K562 (cell line): ENCODE results near the gene ULK1. TPM values are rescaled to one million over a fixed set of nuclear protein-coding genes. Genes with fewer than 3 reads are reported as not detected.

Experiments used
- ESRRB ChIP-seq: fragments of 250-450 bp; sonication (Bioruptor Pico); IDR thresholded peaks from 2 replicates; pipeline ENCODE4 v1.5.0; 2020; ENCODE audit warnings: mild to moderate bottlenecking, moderate library complexity, borderline replicate concordance
- ILF3 ChIP-seq: fragments of 450-650 bp; IDR thresholded peaks from 2 replicates; pipeline ENCODE4 v1.6.1; 2018; ENCODE audit warnings: antibody characterized with exemption, mild to moderate bottlenecking, moderate library complexity, borderline replicate concordance
- KDM4B ChIP-seq, 2 experiments: fragments of 450-650 bp in 1 of 2; sonication (generic) in 1 of 2; IDR thresholded peaks; 2 replicates each; pipeline ENCODE4 v1.6.1; 2016 to 2017; ENCODE audit warnings: borderline replicate concordance in 2 of 2, antibody characterized with exemption in 1 of 2, low read depth in 1 of 2, mild to moderate bottlenecking in 1 of 2
- KLF13 ChIP-seq: fragments of 450-650 bp; IDR thresholded peaks from 2 replicates; pipeline ENCODE4 v1.6.1; 2016; ENCODE audit warnings: missing genetic modification characterization, low read depth, mild to moderate bottlenecking, missing compliant biosample characterization, moderate library complexity, borderline replicate concordance
- MAFK ChIP-seq: IDR thresholded peaks from 2 replicates; pipeline ENCODE4 v1.6.1; 2011; ENCODE audit warnings: low read length, improper control_type of control experiment
- NR3C1 ChIP-seq: sonication (generic); formaldehyde crosslinking; IDR thresholded peaks from 2 replicates; pipeline ENCODE4 v1.8.1; 2022; ENCODE audit warnings: missing genetic modification reagents
- PHF21A ChIP-seq: fragments of 450-650 bp; IDR thresholded peaks from 2 replicates; pipeline ENCODE4 v1.6.1; 2017; ENCODE audit warnings: low read depth, borderline replicate concordance
- PHF8 ChIP-seq: fragments of 200-600 bp; sonication (generic); IDR thresholded peaks from 2 replicates; pipeline ENCODE4 v1.6.1; 2012; ENCODE audit warnings: mixed run types, mild to moderate bottlenecking, inconsistent platforms, low read length, moderate library complexity, borderline replicate concordance
- POLR2AphosphoS2 ChIP-seq: IDR thresholded peaks from 2 replicates; pipeline ENCODE4 v1.6.1; 2012; ENCODE audit warnings: low read length, improper control_type of control experiment
- POLR2G ChIP-seq: fragments of 200-400 bp; formaldehyde crosslinking; IDR thresholded peaks from 2 replicates; pipeline ENCODE4 v1.6.1; 2017; ENCODE audit warnings: low read depth, mild to moderate bottlenecking, antibody characterized with exemption, low read length, moderate library complexity
- POU5F1 ChIP-seq: fragments of 150-350 bp; IDR thresholded peaks from 2 replicates; pipeline ENCODE4 v1.6.1; 2014; ENCODE audit warnings: borderline replicate concordance, low read length, low read depth, mild to moderate bottlenecking; ENCODE audit not compliant: partially characterized antibody
- PRMT5 ChIP-seq: sonication (generic); formaldehyde crosslinking; IDR thresholded peaks from 2 replicates; pipeline ENCODE4 v1.5.0; 2020; ENCODE audit warnings: missing genetic modification reagents
- SAFB ChIP-seq: fragments of 200-400 bp; formaldehyde crosslinking; IDR thresholded peaks from 2 replicates; pipeline ENCODE4 v1.6.1; 2017; ENCODE audit warnings: low read depth, low read length, borderline replicate concordance
- SREBF1 ChIP-seq: fragments of 150-350 bp; IDR thresholded peaks from 2 replicates; pipeline ENCODE4 v1.6.1; 2014; ENCODE audit warnings: antibody characterized with exemption, low read depth, low read length, borderline replicate concordance
- ZBTB17 ChIP-seq: fragments of 450-650 bp; formaldehyde crosslinking; IDR thresholded peaks from 2 replicates; pipeline ENCODE4 v1.4.0; 2020; ENCODE audit warnings: mild to moderate bottlenecking
- ZSCAN32 ChIP-seq: fragments of 450-650 bp; formaldehyde crosslinking; IDR thresholded peaks from 2 replicates; pipeline ENCODE4 v1.4.0; 2020; ENCODE audit warnings: mild to moderate bottlenecking, moderate library complexity
- polyA plus RNA-seq, 8 experiments: library from polyadenylated mRNA; depleted of rRNA in 4 of 8; stranded (reverse) in 5 of 8; unstranded in 3 of 8; fragments of >200 nt; fragmentation: Nextera tagmentation in 2 of 8; fragmentation: Illumina TruSeq in 1 of 8; extraction: Ambion mirVana in 2 of 8; extraction: Trizol in 1 of 8; gene quantifications; 2 replicates each; pipeline versions ENCODE4 v1.2.1 to v1.2.3, GENCODE V29; 2011 to 2014; ENCODE audit warnings: inconsistent platforms in 1 of 8, missing spikeins in 1 of 8
- total RNA-seq, 7 experiments: library from RNA; depleted of rRNA in 6 of 7; stranded (reverse); fragments of >200 nt in 6 of 7; fragmentation: Illumina TruSeq in 2 of 7; extraction: Trizol in 2 of 7; gene quantifications; 2 replicates each; pipeline versions ENCODE4 v1.2.1 to v1.2.3, GENCODE V29; 2011 to 2021; ENCODE audit warnings: low replicate concordance in 1 of 7
- TF ChIP-seq, protein P1 (sequence below): fragments of 250-450 bp; sonication (Bioruptor Pico); IDR thresholded peaks from 2 replicates; pipeline ENCODE4 v1.8.0; 2021; ENCODE audit warnings: borderline replicate concordance, mild to moderate bottlenecking, moderate library complexity; ENCODE audit not compliant: poor library complexity, severe bottlenecking
- TF ChIP-seq, protein P2 (sequence below): fragments of 250-450 bp; sonication (Bioruptor Pico); IDR thresholded peaks from 2 replicates; pipeline ENCODE4 v1.8.0; 2022; ENCODE audit warnings: moderate library complexity, mild to moderate bottlenecking, inconsistent platforms
- TF ChIP-seq, protein P3 (sequence below): sonication (generic); formaldehyde crosslinking; IDR thresholded peaks from 2 replicates; pipeline ENCODE4 v1.8.1; 2022; ENCODE audit warnings: missing genetic modification reagents
- TF ChIP-seq, protein P4 (sequence below): fragments of 450-650 bp; formaldehyde crosslinking; IDR thresholded peaks from 2 replicates; pipeline ENCODE4 v1.4.0; 2022; ENCODE audit warnings: mild to moderate bottlenecking, moderate library complexity
- TF ChIP-seq, protein P5 (sequence below), 2 experiments: fragments of 450-650 bp in 1 of 2; IDR thresholded peaks; 2 replicates each; pipeline ENCODE4 v1.6.1; 2011 to 2017; ENCODE audit warnings: low read depth in 2 of 2, antibody characterized with exemption in 1 of 2, borderline replicate concordance in 1 of 2, low read length in 1 of 2, mild to moderate bottlenecking in 1 of 2, mixed read lengths in 1 of 2; ENCODE audit not compliant: control insufficient read depth in 1 of 2

ULK1 gene
- total and polyA plus RNA-seq, 9 of the 15 experiments (the other 6 are each of a cell fraction or from before 2014, with no cell fraction given) = 0.15 to 29.4 (median 2.5) TPM

DNA sequence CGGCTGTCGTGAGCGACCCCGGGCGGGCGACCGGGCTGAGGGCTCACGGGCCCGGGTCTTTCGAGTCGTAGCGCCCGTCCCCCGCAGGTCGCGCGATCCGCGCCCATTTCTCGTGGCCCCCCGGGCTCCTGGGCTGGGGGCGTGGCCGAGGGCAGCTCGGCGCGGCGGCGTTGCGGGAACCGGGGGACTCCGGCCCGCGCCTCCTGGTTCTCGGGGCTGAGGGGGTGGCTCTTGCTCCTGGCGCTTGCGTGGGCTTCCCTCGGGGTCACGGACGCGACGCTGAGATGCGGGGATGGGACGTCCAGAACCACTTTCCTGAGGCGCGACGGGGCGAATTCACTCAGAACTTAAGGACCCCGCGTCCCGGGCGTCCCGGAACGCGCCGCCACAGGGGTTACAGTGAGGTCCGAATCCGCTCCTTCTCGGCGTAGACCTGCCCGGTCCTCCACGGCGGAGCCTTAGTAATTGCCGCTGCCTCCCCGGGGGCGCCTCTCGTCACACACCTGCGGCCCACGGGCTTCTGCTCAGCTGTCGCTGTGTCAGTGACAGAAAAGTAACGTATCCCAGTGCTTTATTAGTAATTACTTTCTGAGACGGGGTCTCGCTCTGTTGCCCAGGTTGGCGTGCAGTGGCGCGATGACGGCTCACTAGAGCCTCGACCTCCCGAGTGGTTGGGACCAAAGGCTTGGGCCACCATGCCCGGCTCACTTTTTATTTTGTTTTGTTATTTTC lies 55.9 kb downstream of the ULK1 start (continued):
- TF ChIP-seq, protein P1, sequence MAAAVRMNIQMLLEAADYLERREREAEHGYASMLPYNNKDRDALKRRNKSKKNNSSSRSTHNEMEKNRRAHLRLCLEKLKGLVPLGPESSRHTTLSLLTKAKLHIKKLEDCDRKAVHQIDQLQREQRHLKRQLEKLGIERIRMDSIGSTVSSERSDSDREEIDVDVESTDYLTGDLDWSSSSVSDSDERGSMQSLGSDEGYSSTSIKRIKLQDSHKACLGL = no peak
- TF ChIP-seq KDM4B (IDR thresholded peaks at IDR 0.05; ENCODE audit: borderline replicate concordance in 2 of 2, low read depth in 1 of 2) = no peak
- TF ChIP-seq ZBTB17 (CRISPR knock-in tag) = no peak
- 0 out of 2 replicates have a peak, but pooled peaks have one; percentile 16 for TF ChIP-seq PRMT5 (CRISPR knock-in tag)
- TF ChIP-seq ILF3 = no peak
- TF ChIP-seq MAFK = no peak
- no peak for TF ChIP-seq ESRRB (CRISPR knock-in tag)
- no peak for TF ChIP-seq POU5F1
- TF ChIP-seq SAFB = peak; percentile 50; the same call in 1 of the 2 replicates
- TF ChIP-seq PHF21A = no peak
- peak; percentile 9; the same call in 1 of the 2 replicates for TF ChIP-seq PHF8
- TF ChIP-seq ZSCAN32 = no peak
- no peak for TF ChIP-seq POLR2AphosphoS2
- TF ChIP-seq, protein P2, sequence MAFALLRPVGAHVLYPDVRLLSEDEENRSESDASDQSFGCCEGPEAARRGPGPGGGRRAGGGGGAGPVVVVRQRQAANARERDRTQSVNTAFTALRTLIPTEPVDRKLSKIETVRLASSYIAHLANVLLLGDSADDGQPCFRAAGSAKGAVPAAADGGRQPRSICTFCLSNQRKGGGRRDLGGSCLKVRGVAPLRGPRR (CRISPR knock-in tag) = no peak
- TF ChIP-seq, protein P3, sequence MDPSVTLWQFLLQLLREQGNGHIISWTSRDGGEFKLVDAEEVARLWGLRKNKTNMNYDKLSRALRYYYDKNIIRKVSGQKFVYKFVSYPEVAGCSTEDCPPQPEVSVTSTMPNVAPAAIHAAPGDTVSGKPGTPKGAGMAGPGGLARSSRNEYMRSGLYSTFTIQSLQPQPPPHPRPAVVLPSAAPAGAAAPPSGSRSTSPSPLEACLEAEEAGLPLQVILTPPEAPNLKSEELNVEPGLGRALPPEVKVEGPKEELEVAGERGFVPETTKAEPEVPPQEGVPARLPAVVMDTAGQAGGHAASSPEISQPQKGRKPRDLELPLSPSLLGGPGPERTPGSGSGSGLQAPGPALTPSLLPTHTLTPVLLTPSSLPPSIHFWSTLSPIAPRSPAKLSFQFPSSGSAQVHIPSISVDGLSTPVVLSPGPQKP (CRISPR knock-in tag) = no peak
- TF ChIP-seq, protein P4, sequence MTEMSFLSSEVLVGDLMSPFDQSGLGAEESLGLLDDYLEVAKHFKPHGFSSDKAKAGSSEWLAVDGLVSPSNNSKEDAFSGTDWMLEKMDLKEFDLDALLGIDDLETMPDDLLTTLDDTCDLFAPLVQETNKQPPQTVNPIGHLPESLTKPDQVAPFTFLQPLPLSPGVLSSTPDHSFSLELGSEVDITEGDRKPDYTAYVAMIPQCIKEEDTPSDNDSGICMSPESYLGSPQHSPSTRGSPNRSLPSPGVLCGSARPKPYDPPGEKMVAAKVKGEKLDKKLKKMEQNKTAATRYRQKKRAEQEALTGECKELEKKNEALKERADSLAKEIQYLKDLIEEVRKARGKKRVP (CRISPR knock-in tag) = no peak
- peak; percentile 70; the same call in 1 of the 2 replicates for TF ChIP-seq KLF13 (tag)
- no peak for TF ChIP-seq SREBF1
- TF ChIP-seq NR3C1 (CRISPR knock-in tag) = peak; percentile 39; the same call in 1 of the 2 replicates
- TF ChIP-seq, protein P5, sequence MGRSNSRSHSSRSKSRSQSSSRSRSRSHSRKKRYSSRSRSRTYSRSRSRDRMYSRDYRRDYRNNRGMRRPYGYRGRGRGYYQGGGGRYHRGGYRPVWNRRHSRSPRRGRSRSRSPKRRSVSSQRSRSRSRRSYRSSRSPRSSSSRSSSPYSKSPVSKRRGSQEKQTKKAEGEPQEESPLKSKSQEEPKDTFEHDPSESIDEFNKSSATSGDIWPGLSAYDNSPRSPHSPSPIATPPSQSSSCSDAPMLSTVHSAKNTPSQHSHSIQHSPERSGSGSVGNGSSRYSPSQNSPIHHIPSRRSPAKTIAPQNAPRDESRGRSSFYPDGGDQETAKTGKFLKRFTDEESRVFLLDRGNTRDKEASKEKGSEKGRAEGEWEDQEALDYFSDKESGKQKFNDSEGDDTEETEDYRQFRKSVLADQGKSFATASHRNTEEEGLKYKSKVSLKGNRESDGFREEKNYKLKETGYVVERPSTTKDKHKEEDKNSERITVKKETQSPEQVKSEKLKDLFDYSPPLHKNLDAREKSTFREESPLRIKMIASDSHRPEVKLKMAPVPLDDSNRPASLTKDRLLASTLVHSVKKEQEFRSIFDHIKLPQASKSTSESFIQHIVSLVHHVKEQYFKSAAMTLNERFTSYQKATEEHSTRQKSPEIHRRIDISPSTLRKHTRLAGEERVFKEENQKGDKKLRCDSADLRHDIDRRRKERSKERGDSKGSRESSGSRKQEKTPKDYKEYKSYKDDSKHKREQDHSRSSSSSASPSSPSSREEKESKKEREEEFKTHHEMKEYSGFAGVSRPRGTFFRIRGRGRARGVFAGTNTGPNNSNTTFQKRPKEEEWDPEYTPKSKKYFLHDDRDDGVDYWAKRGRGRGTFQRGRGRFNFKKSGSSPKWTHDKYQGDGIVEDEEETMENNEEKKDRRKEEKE (IDR thresholded peaks at IDR 0.05; ENCODE audit: borderline replicate concordance in 1 of 2, control insufficient read depth in 1 of 2, low read depth in 2 of 2, low read length in 1 of 2) = no peak
- peak; percentile 72 for TF ChIP-seq POLR2G
